Epithelial cell of proximal tubule (primary cell): ENCODE measurements around the gene RELL2. TPM values are rescaled to one million over a fixed set of nuclear protein-coding genes. Genes with fewer than 3 reads are reported as not detected.

Experiments used
- DNase-seq: peaks from one replicate; pipeline ENCODE4 v3.0.0-alpha.2; 2011; ENCODE audit warnings: low read depth
- H3K4me3 ChIP-seq: 2 replicates; pipeline ENCODE4 v1.5.1; 2011; ENCODE audit warnings: low read depth, mild to moderate bottlenecking, low read length
- total RNA-seq: library from RNA; depleted of rRNA; stranded (reverse); fragments of >200 nt; gene quantifications from 2 replicates; pipeline ENCODE4 v1.2.3, GENCODE V29; 2015
- TF ChIP-seq, protein P1 (sequence below): conservative IDR thresholded peaks from 2 replicates; pipeline ENCODE4 v1.5.1; 2012; ENCODE audit warnings: low read depth, mild to moderate bottlenecking, low read length

Gene RELL2
- total RNA-seq, 1 donor from 2014 or later, result 10.3 TPM

DNA sequence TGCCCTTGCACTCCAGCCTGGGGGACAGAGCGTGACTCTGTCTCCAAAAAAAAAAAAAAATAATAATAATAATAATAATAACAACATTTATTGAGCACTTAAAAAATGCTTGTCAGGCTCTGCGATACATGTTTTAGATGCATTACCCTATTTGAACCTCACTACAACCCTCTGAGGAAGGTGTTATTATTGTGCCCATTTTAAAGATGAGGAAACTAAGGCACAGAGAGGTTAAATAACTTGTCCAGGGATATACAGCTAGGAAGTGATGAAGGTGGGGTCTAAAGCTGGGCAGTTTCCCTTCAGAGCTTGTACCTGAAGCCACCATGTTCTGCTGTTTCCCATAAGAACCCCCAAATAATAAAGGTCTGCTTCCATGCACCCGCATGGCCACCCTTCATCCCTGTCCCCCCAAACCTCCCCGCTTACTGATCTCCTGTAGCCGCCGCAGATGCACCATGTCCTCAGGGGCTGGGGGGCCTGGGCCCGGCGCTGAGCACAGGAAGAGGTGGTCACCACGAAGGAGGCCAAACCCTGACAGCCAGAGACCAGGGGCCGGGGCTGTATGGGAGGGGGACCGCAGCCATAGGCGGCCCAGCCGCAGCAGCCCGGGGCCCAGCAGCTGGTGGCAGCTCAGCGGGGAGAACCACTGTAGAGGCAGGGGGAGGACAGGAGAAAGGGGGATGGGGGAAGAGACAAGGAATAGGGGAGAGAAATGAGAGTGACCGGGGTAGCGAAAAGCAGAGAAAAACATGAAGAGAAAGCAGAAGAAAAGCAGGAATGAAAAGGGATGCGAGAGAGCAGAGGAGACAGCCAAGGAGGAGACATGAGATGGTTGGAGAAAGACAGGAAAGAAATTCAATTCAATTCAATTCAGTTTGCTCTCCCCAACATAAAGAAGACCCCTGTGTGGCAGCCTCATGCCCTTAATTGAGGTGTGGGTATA is 29.5 kb downstream of the RELL2 start:
- no peak for DNase-seq
- TF ChIP-seq, protein P1, sequence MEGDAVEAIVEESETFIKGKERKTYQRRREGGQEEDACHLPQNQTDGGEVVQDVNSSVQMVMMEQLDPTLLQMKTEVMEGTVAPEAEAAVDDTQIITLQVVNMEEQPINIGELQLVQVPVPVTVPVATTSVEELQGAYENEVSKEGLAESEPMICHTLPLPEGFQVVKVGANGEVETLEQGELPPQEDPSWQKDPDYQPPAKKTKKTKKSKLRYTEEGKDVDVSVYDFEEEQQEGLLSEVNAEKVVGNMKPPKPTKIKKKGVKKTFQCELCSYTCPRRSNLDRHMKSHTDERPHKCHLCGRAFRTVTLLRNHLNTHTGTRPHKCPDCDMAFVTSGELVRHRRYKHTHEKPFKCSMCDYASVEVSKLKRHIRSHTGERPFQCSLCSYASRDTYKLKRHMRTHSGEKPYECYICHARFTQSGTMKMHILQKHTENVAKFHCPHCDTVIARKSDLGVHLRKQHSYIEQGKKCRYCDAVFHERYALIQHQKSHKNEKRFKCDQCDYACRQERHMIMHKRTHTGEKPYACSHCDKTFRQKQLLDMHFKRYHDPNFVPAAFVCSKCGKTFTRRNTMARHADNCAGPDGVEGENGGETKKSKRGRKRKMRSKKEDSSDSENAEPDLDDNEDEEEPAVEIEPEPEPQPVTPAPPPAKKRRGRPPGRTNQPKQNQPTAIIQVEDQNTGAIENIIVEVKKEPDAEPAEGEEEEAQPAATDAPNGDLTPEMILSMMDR, result no peak
- H3K4me3 ChIP-seq, result no peak overlapping the region

DNA sequence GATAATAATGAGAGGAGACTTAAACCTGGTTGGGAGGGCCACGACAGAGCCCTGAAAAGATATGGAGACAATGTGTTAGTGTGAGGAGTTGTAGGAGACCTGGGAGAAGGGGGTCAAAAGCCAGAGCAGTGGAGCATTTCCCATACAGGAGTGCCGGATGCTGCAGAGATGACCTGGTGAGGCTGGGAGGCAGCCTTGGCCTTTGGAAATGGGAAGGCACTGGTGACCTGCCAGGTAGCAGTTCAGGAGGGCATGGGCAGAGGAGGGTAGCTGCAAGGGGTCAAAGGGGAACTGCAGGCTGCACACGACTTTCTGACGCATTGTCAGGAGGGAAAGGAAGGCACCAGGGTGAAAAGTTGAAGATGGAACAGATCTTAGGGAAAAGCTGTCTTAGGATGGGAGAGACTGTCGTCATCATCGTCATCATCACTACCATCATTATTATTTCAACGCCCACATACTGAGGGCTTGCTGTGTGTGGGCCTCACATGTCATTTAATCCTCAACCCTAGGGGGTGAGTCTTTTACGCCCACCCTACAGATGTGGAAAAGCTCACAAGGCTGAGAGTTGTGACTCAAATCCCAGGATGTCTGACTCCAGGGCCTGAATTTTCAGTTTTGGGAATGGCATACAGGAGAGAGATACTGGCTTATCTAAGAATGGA is 31.9 kb downstream of the RELL2 start:
- no peak overlapping the region for H3K4me3 ChIP-seq
- no peak for DNase-seq
- TF ChIP-seq, protein P1, result no peak

DNA sequence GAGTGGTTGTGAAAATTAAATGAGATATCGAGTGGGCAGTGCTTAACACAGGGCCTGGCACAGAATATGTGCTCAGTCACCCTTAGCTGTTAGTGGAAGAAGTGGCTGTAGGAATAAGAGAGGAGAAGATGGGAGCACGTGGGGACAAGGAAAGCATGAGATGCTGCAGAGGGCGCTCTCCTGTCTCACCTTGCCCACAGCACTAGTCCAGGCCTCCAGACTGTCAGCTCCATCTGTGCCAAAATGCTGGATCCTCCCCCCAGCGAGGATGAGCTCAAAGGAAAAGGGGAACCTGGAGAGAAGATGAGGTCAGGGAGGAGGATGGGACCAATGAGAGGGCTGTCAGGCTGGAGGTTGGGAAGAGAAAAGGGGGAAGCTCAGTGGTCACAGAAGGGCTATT is 32.7 kb downstream of the RELL2 start:
- TF ChIP-seq, protein P1, result no peak
- DNase-seq, result no peak
- H3K4me3 ChIP-seq, result no peak overlapping the region

DNA sequence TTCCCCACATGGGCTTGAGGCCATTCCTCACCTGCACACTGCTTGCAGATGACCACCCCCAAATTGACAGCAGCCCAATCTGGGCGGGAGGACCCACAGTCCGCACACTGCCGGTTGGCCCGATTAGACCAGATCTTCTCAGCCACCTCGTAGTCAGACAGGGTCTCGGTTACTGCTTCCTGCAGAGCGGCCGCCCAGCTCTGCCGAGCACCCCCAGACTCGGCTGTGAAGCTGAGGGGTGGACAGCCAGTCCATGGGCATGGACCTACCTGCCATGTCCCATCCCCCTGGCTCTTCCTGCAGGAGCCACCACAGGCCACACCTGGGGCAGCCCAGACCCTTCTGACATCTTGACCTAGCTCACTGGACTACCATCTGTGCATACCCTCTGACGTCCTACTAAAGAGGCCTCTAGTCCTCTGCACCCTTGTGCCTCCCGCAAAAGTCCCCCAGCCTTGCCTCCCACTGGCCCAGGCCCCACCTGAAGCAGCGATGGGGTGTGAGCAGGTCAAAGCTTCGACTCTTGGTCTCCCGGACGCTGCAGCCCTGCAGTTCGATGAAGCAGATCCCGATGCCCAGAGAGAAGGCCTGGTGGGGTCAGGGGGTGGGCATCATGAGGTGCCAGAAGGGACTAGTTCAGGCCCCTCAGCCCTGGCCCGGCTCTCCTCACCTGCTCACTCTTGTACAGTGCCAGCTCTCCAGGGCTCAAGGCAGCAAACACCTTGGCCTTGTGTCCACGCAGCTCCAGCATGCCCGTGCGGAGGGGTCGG is 35.5 kb downstream of the RELL2 start:
- TF ChIP-seq, protein P1, result no peak
- no peak for DNase-seq
- H3K4me3 ChIP-seq, result no peak overlapping the region

DNA sequence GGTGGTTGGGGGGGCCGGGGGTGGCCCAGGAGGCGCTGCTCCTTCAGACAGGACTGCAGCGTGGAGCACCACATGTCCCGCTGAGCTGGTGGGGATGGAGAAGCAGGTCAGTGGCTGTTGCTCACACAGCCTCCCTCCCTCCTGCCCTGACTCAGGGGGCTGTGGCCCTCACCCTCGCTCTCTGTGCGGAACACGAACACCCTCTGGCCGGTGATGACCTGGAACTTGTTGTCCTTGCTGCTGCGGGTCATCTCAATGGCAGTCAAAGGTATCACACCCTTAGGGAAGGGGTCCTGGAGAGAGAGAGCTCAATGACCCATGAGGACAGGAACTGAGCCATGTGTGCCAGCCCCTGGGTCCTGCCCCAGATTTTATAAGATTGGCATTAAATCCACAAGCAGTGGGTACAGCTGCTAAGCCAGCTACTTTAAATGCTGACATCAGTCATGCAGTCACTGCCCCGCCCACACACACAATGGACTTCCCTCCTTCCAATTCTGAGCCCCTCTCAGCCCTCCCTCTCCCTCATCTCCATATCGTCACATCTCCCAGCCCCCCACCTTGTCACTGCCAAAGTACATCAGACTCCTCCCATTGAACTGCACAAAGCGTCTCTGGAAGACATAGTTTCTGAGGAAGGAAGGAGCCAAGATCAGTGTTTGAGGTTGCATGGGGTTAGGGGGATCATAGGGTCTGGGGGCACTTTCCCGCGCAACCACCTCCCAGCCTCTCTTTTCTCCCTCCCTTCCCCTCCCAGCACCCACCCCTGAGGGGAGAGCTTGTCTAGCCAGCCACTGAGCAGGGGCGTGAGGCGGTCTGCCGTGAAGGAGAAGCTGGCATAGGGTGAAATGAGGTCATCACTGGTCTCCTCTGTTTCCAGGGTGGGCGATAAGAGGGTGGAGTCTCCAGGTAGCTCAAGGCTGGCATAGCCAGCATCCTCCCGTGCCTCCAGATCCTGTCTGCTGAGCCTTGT is 36.3 kb downstream of the RELL2 start:
- DNase-seq, result no peak
- TF ChIP-seq, protein P1, result no peak
- no peak overlapping the region for H3K4me3 ChIP-seq

DNA sequence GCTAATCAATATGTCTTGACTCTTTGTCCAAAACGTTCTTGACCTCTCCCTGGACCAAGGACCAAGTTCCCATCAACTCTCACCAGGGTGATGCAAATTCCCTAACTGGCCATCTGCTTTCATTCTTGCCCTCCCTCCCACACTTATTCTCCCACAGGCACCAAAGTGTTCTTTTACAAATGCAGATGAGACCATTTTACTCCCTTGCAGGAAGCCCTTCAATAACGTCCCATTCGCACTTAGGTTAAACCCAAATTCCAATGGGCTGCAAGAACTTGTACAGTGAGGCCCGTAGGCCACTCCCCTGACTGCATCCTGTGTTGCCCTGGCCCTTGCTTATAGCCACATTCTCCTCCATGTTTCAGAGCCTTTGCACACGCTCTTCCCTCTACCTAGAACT is 38.0 kb downstream of the RELL2 start:
- TF ChIP-seq, protein P1, result no peak
- no peak overlapping the region for H3K4me3 ChIP-seq
- no peak for DNase-seq
